ENCODE results near the gene DGKZ.

DGKZ gene

DNA sequence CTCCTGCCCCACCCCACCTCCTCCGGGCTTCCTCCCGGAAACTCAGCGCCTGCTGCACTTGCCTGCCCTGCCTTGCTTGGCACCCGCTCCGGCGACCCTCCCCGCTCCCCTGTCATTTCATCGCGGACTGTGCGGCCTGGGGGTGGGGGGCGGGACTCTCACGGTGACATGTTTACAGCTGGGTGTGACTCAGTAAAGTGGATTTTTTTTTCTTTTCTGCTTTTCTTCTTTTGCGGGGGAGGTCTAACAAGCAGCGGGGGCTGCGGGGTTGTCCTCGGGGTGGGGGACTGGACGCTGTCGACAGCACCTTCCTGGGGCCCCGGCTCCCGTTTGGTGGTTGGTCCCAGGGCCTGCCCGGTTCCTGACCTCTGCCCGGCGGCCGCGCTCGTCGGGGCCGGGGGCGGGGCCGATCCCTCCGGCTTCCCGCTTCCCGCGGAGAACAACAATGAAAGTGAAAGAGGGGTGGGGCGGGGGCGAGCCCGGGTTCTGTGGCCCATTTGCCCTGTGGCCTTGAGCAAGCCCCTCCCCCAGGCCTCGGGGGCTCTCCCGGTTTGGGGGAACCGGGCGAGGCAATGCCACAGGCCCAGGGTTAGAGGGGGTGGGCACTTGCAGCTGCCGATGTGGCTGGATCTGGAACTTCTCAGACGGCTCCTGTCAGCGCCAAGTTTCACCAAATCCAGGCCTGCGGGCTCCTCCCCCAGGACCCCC lies 33.2 kb downstream of the DGKZ start:
- Histone ChIP-seq H3K27ac (ENCODE audit: low read depth, low read length) (no peak overlapping the region), H3K79me2 (ENCODE audit: insufficient read depth, low read length) (no peaks in the 10 kb centered on the region), H3F3A (ENCODE audit: insufficient read depth) (no peaks in the 10 kb centered on the region), H3K27me3 (ENCODE audit: low read length) (no peaks in the 10 kb centered on the region), H3K4me2 (ENCODE audit: low read depth, low read length, poor library complexity, severe bottlenecking) (peak overlapping the region; percentile 13), H3K9ac (ENCODE audit: low read length) (no peak overlapping the region), H3K36me3 (ENCODE audit: low read length) (no peaks in the 10 kb centered on the region), H4K20me1 (ENCODE audit: low read depth, low read length) (no peaks in the 10 kb centered on the region), H3K9me3 (ENCODE audit: insufficient read depth, low read length) (no peaks in the 10 kb centered on the region), H3K4me3 (ENCODE audit: insufficient read depth, low read length, poor library complexity, severe bottlenecking) (no peak overlapping the region), H3K9me2 (replicated peaks; ENCODE audit: insufficient read depth, low read length) (no peaks in the 10 kb centered on the region), H2AFZ (ENCODE audit: low read depth, low read length, severe bottlenecking) (no peak overlapping the region)
- no peak for TF ChIP-seq EZH2phosphoT487 (conservative IDR thresholded peaks at IDR 0.05; ENCODE audit: low read length)
- TF ChIP-seq, protein P1, sequence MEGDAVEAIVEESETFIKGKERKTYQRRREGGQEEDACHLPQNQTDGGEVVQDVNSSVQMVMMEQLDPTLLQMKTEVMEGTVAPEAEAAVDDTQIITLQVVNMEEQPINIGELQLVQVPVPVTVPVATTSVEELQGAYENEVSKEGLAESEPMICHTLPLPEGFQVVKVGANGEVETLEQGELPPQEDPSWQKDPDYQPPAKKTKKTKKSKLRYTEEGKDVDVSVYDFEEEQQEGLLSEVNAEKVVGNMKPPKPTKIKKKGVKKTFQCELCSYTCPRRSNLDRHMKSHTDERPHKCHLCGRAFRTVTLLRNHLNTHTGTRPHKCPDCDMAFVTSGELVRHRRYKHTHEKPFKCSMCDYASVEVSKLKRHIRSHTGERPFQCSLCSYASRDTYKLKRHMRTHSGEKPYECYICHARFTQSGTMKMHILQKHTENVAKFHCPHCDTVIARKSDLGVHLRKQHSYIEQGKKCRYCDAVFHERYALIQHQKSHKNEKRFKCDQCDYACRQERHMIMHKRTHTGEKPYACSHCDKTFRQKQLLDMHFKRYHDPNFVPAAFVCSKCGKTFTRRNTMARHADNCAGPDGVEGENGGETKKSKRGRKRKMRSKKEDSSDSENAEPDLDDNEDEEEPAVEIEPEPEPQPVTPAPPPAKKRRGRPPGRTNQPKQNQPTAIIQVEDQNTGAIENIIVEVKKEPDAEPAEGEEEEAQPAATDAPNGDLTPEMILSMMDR (IDR thresholded peaks at IDR 0.05; ENCODE audit: insufficient read depth, low read length, poor library complexity, severe bottlenecking): no peak

DNA sequence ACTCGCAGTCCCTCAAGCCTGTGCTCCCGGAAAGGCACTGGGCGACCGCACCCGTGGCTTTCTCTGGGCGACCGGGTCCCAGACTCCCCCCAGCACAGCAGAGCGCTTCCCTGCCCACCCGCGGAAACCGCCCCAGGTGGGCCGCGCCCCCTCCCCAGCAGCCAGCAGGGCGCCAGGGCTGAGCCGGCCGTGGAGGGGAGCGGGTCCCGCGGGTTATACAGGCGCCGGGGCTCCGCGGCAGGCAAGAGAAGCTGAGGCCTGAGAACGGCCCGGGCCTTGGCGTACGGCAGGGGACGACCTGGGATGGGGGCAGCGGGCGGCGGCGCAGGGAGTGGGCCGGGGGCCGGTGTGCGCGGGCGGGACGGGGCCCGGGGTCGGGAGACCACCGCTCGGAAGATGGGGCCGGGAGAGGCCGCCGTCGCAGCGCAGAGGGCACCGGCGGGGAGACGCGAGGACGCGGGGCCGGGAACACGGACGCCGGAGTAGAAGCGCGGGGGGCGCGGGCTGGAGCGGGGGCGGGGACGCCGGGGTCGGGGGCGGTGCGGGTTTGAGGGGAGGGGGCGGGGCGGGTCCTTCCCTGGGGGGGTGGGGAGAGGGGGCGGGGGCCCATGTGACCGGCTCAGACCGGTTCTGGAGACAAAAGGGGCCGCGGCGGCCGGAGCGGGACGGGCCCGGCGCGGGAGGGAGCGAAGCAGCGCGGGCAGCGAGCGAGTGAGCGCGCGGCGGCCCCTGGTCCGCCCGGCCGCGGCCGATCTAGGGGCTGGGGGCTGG lies 34.0 kb downstream of the DGKZ start, which contains the start of gene MDK:
Gene MDK (plus strand): TSS at position 622 of the 771 bp plus-strand sequence. CDS start 389 bp downstream, outside the sequence.
- Histone ChIP-seq H4K20me1 (ENCODE audit: low read depth, low read length) (no peaks in the 10 kb centered on the region), H3K4me2 (ENCODE audit: low read depth, low read length, poor library complexity, severe bottlenecking) (peak within 1 kb of the TSS; percentile 13), H3K79me2 (ENCODE audit: insufficient read depth, low read length) (no peaks in the 10 kb centered on the region), H3K9me2 (replicated peaks; ENCODE audit: insufficient read depth, low read length) (no peaks in the 10 kb centered on the region), H3K36me3 (ENCODE audit: low read length) (no peaks in the 10 kb centered on the region), H3K27ac (ENCODE audit: low read depth, low read length) (no peak within 1 kb of the TSS), H3K4me3 (ENCODE audit: insufficient read depth, low read length, poor library complexity, severe bottlenecking) (no peak within 1 kb of the TSS), H3F3A (ENCODE audit: insufficient read depth) (no peaks in the 10 kb centered on the region), H3K9me3 (ENCODE audit: insufficient read depth, low read length) (no peaks in the 10 kb centered on the region), H2AFZ (ENCODE audit: low read depth, low read length, severe bottlenecking) (no peak within 1 kb of the TSS), H3K27me3 (ENCODE audit: low read length) (no peaks in the 10 kb centered on the region), H3K9ac (ENCODE audit: low read length) (no peak within 1 kb of the TSS)
- TF ChIP-seq, protein P1 (IDR thresholded peaks at IDR 0.05; ENCODE audit: insufficient read depth, low read length, poor library complexity, severe bottlenecking): no peak
- no peak for TF ChIP-seq EZH2phosphoT487 (conservative IDR thresholded peaks at IDR 0.05; ENCODE audit: low read length)

DNA sequence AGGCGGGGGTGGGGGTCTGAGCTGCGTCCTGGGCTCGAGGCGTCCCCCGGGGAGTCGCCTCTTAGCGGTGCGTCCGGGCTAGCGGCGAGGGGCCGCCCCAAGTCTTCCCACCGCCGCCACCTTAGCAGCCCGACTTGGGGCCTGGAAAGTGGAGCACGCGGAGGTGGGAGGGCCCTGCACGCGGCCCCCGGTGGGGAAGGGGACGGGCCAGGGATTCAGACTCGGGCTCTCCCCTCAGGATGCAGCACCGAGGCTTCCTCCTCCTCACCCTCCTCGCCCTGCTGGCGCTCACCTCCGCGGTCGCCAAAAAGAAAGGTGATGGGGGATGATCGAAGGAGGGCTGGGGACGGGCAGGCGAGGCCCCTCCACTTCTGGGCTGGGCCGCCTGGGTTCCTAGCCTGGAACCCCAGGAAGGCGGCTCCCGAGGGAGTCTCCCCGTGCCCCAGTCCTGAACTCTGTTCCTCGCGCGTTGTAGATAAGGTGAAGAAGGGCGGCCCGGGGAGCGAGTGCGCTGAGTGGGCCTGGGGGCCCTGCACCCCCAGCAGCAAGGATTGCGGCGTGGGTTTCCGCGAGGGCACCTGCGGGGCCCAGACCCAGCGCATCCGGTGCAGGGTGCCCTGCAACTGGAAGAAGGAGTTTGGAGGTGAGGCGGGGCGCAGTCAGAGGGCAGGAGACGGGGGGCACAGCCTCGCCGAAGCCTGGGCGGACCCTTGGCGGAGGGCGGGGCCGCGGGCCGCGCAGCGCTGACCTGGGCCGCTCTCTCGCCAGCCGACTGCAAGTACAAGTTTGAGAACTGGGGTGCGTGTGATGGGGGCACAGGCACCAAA lies 34.8 kb downstream of the DGKZ start:
- Histone ChIP-seq H3K27ac (ENCODE audit: low read depth, low read length) (no peak overlapping the region), H3K4me2 (ENCODE audit: low read depth, low read length, poor library complexity, severe bottlenecking) (no peak overlapping the region), H4K20me1 (ENCODE audit: low read depth, low read length) (no peaks in the 10 kb centered on the region), H2AFZ (ENCODE audit: low read depth, low read length, severe bottlenecking) (no peak overlapping the region), H3K9me2 (replicated peaks; ENCODE audit: insufficient read depth, low read length) (no peaks in the 10 kb centered on the region), H3K4me3 (ENCODE audit: insufficient read depth, low read length, poor library complexity, severe bottlenecking) (no peak overlapping the region), H3K27me3 (ENCODE audit: low read length) (no peaks in the 10 kb centered on the region), H3K79me2 (ENCODE audit: insufficient read depth, low read length) (no peaks in the 10 kb centered on the region), H3K9ac (ENCODE audit: low read length) (no peak overlapping the region), H3K36me3 (ENCODE audit: low read length) (no peaks in the 10 kb centered on the region), H3K9me3 (ENCODE audit: insufficient read depth, low read length) (no peaks in the 10 kb centered on the region), H3F3A (ENCODE audit: insufficient read depth) (no peaks in the 10 kb centered on the region)
- no peak for TF ChIP-seq EZH2phosphoT487 (conservative IDR thresholded peaks at IDR 0.05; ENCODE audit: low read length)
- TF ChIP-seq, protein P1 (IDR thresholded peaks at IDR 0.05; ENCODE audit: insufficient read depth, low read length, poor library complexity, severe bottlenecking): no peak
